CD14-positive monocyte (primary cell): Measurements from ENCODE around the gene DCC. TPM values are rescaled to one million over a fixed set of nuclear protein-coding genes. Genes with fewer than 3 reads are reported as not detected.

Source experiments
- DNase-seq, 3 donors: peaks; one replicate each; pipeline ENCODE4 v3.0.0-alpha.2; 2011 to 2022
- H2AFZ ChIP-seq: 2 replicates; pipeline ENCODE4 v1.6.0; 2012; ENCODE audit warnings: mild to moderate bottlenecking, low read depth, low read length, inconsistent platforms; ENCODE audit not compliant: insufficient read depth, poor library complexity, severe bottlenecking
- H3K27ac ChIP-seq, 2 donors: 1 replicate in 1 of 2; 2 replicates in 1 of 2; pipeline ENCODE4 v1.5.1; 2012 to 2013; ENCODE audit warnings: low read length in 2 of 2, control low read depth in 1 of 2, inconsistent platforms in 1 of 2, low read depth in 1 of 2, mild to moderate bottlenecking in 1 of 2
- H3K27me3 ChIP-seq, 2 donors: one replicate each; pipeline versions ENCODE4 v1.6.0 to v1.6.1; 2011 to 2013; ENCODE audit warnings: low read length in 2 of 2; ENCODE audit not compliant: control insufficient read depth in 2 of 2, insufficient read depth in 2 of 2
- H3K36me3 ChIP-seq, 2 donors: replicated peaks in 1 of 2; 1 replicate in 1 of 2; 2 replicates in 1 of 2; pipeline versions ENCODE4 v1.5.1 to v1.6.1; 2012 to 2013; ENCODE audit warnings: low read length in 2 of 2, control low read depth in 1 of 2, inconsistent platforms in 1 of 2, mild to moderate bottlenecking in 1 of 2; ENCODE audit not compliant: insufficient read depth in 2 of 2, control insufficient read depth in 1 of 2
- H3K4me1 ChIP-seq, 2 donors: 1 replicate in 1 of 2; 2 replicates in 1 of 2; pipeline versions ENCODE4 v1.5.1 to v1.6.1; 2012 to 2013; ENCODE audit warnings: low read length in 2 of 2, control low read depth in 1 of 2, inconsistent platforms in 1 of 2, mild to moderate bottlenecking in 1 of 2, moderate library complexity in 1 of 2; ENCODE audit not compliant: insufficient read depth in 2 of 2, control insufficient read depth in 1 of 2
- H3K4me2 ChIP-seq: replicated peaks from 2 replicates; pipeline ENCODE3; 2012; ENCODE audit warnings: low read length, moderate library complexity, mild to moderate bottlenecking; ENCODE audit not compliant: poor library complexity, severe bottlenecking; ENCODE audit errors: extremely low read depth
- H3K4me3 ChIP-seq, 3 experiments: fragments of 200-600 bp in 1 of 3; sonication (generic) in 1 of 3; replicated peaks in 1 of 3; 1 replicate in 2 of 3; 2 replicates in 1 of 3; pipeline ENCODE4 v1.5.1; 2011 to 2013; ENCODE audit warnings: low read length in 3 of 3, mild to moderate bottlenecking in 3 of 3, control low read depth in 2 of 3, low read depth in 2 of 3, inconsistent platforms in 1 of 3, moderate library complexity in 1 of 3
- H3K79me2 ChIP-seq: 2 replicates; pipeline ENCODE4 v1.6.0; 2012; ENCODE audit warnings: mild to moderate bottlenecking, control low read depth, inconsistent platforms, low read length, moderate library complexity; ENCODE audit not compliant: insufficient read depth
- H3K9ac ChIP-seq: 2 replicates; pipeline ENCODE4 v1.6.0; 2017; ENCODE audit warnings: low read length, mild to moderate bottlenecking; ENCODE audit not compliant: insufficient read depth, poor library complexity, severe bottlenecking
- H3K9me3 ChIP-seq, 2 donors: replicated peaks in 1 of 2; 1 replicate in 1 of 2; 2 replicates in 1 of 2; pipeline versions ENCODE4 v1.5.1 to v1.6.1; 2012 to 2013; ENCODE audit warnings: low read length in 2 of 2, control low read depth in 1 of 2; ENCODE audit not compliant: control insufficient read depth in 1 of 2, insufficient read depth in 1 of 2
- H4K20me1 ChIP-seq: 2 replicates; pipeline ENCODE4 v1.6.0; 2012; ENCODE audit warnings: mild to moderate bottlenecking, low read length, control low read depth, moderate library complexity; ENCODE audit not compliant: insufficient read depth
- H3K27ac Mint-ChIP-seq, 7 donors: one replicate each; pipeline ENCODE4 v1.8.0; 2020; ENCODE audit warnings: mild to moderate bottlenecking in 7 of 7, mixed read lengths in 7 of 7, moderate library complexity in 6 of 7, inconsistent platforms in 2 of 7
- H3K27me3 Mint-ChIP-seq, 3 donors: one replicate each; pipeline ENCODE4 v1.8.0; 2021 to 2022; ENCODE audit warnings: low read depth in 3 of 3, mild to moderate bottlenecking in 3 of 3, mixed read lengths in 3 of 3, moderate library complexity in 3 of 3, inconsistent platforms in 1 of 3
- H3K36me3 Mint-ChIP-seq, 2 donors: one replicate each; pipeline ENCODE4 v1.8.0; 2020; ENCODE audit warnings: mixed read lengths in 2 of 2, inconsistent platforms in 1 of 2, mild to moderate bottlenecking in 1 of 2
- H3K4me1 Mint-ChIP-seq: one replicate; pipeline ENCODE4 v1.8.0; 2020; ENCODE audit warnings: mild to moderate bottlenecking, mixed read lengths
- H3K4me3 Mint-ChIP-seq, 2 donors: one replicate each; pipeline ENCODE4 v1.8.0; 2020; ENCODE audit warnings: mild to moderate bottlenecking in 2 of 2, mixed read lengths in 2 of 2, moderate library complexity in 1 of 2
- H3K9me3 Mint-ChIP-seq, 7 donors: one replicate each; pipeline ENCODE4 v1.8.0; 2020 to 2022; ENCODE audit warnings: mixed read lengths in 7 of 7, mild to moderate bottlenecking in 6 of 7, moderate library complexity in 6 of 7, inconsistent platforms in 2 of 7
- CTCF ChIP-seq: fragments of 200-600 bp; IDR thresholded peaks from one replicate; pipeline ENCODE4 v1.8.0; 2022; ENCODE audit warnings: antibody characterized with exemption, mild to moderate bottlenecking
- WGBS: methylation state at CpG from one replicate; pipeline ENCODE4 v1.1.5; 2013; ENCODE audit warnings: missing lambda C conversion rate; ENCODE audit not compliant: insufficient coverage; 5-methylcytosine and 5-hydroxymethylcytosine counted together
- intact Hi-C, 2 donors: fragments of 100-400 bp; cut with micrococcal nuclease; formaldehyde crosslinking; loops; one replicate each; pipeline versions ENCODE4 v1.15.0 to v1.15.1; 2023
- polyA plus RNA-seq, 3 donors: library from polyadenylated mRNA; depleted of rRNA in 1 of 3; unstranded in 2 of 3; stranded (reverse) in 1 of 3; fragments of 300-500 nt in 2 of 3; fragments of >200 nt in 1 of 3; fragmentation: Illumina TruSeq in 2 of 3; gene quantifications; 1 replicate in 2 of 3; 2 replicates in 1 of 3; pipeline ENCODE4 v1.2.3, GENCODE V29; 2012 to 2021

The DCC gene
- polyA plus RNA-seq, 3 donors = not detected

GRCh38 chr18:52577795-52578194 is 237.8 kb downstream of the DCC start:
- intact Hi-C loops = no loop called here
- no peaks in the 10 kb centered on the region for H3K36me3 Mint-ChIP-seq
- H3K27ac Mint-ChIP-seq = no peak overlapping the region
- Histone ChIP-seq H3K9me3 (no peaks in the 10 kb centered on the region), H4K20me1 (no peaks in the 10 kb centered on the region), H2AFZ (no peak overlapping the region), H3K4me2 (no peak overlapping the region), H3K79me2 (no peaks in the 10 kb centered on the region), H3K27ac (no peak overlapping the region), H3K9ac (no peak overlapping the region), H3K36me3 (no peaks in the 10 kb centered on the region), H3K27me3 (no peaks in the 10 kb centered on the region), H3K4me3 (no peak overlapping the region), H3K4me1 (no peaks in the 10 kb centered on the region)
- WGBS = no CpG with 5 or more reads among the region's 3 CpGs
- H3K27me3 Mint-ChIP-seq = peaks cover 0 to 2% (median 0%) of the 10 kb centered on the region in 3 donors
- TF ChIP-seq CTCF = no peak
- H3K4me1 Mint-ChIP-seq = no peaks in the 10 kb centered on the region
- no peak for DNase-seq
- H3K4me3 Mint-ChIP-seq = no peak overlapping the region
- H3K9me3 Mint-ChIP-seq = peaks cover 0 to 3% (median 0%) of the 10 kb centered on the region in 7 donors

- no peaks in the 10 kb centered on the region for H3K4me1 Mint-ChIP-seq
- no peak overlapping the region for H3K4me3 Mint-ChIP-seq
- no peak overlapping the region for H2AFZ ChIP-seq
- no peak overlapping the region for H3K4me3 ChIP-seq
- H3K9me3 Mint-ChIP-seq = peaks cover 0 to 7% (median 0%) of the 10 kb centered on the region in 7 donors
- no peaks in the 10 kb centered on the region for H3K36me3 Mint-ChIP-seq
- no peak overlapping the region for H3K9ac ChIP-seq
- intact Hi-C loops = no loop called here
- H4K20me1 ChIP-seq = no peaks in the 10 kb centered on the region
- H3K9me3 ChIP-seq = peaks cover 3 to 6% of the 10 kb centered on the region in 2 donors
- no peak for DNase-seq
- peaks cover 0 to 2% (median 0%) of the 10 kb centered on the region in 3 donors for H3K27me3 Mint-ChIP-seq
- no peaks in the 10 kb centered on the region for H3K36me3 ChIP-seq
- no peaks in the 10 kb centered on the region for H3K27me3 ChIP-seq
- no peak for TF ChIP-seq CTCF
- H3K79me2 ChIP-seq = no peaks in the 10 kb centered on the region
- no peak overlapping the region for H3K27ac Mint-ChIP-seq
- H3K4me2 ChIP-seq = no peak overlapping the region
- H3K27ac ChIP-seq = no peak overlapping the region
- WGBS = no CpG with 5 or more reads among the region's 1 CpG
- no peaks in the 10 kb centered on the region for H3K4me1 ChIP-seq
Observed at GRCh38 chr18:52582061-52582460, 242.1 kb downstream of the DCC start.
